GM12865 (cell line): ENCODE measurements around the gene CST4.

ENCODE experiments used
- DNase-seq: peaks from one replicate; pipeline ENCODE4 v3.0.0; 2010; ENCODE audit warnings: low read depth
- H3K4me3 ChIP-seq: 2 replicates; pipeline ENCODE4 v1.5.1; 2011; ENCODE audit warnings: mild to moderate bottlenecking, low read depth, low read length, control low read depth
- TF ChIP-seq, protein P1 (sequence below): IDR thresholded peaks from 2 replicates; pipeline ENCODE4 v1.5.1; 2011; ENCODE audit warnings: low read length, control low read depth, low read depth, inconsistent platforms; ENCODE audit not compliant: insufficient read depth; ENCODE audit errors: missing control alignments

The CST4 gene

DNA sequence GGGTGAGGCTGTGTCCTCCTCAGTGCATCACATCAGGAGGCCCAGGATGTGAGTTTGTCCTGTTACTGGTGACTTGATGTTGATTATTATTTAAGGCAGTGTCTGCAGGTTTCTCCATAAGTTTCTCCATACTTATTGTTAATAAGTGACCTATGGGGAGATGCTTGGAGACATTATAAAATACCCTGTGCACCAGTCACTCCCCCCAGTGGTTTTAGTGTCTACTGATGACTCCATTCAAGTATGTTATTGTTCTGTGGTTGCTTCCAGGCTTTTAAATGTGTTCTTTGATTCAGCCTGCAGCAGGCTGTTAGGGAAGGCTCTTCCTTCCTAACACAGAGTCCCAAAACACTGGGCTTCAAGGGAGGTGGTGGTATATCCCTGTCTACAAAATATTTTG is 36.5 kb downstream of the CST4 start:
- TF ChIP-seq, protein P1, sequence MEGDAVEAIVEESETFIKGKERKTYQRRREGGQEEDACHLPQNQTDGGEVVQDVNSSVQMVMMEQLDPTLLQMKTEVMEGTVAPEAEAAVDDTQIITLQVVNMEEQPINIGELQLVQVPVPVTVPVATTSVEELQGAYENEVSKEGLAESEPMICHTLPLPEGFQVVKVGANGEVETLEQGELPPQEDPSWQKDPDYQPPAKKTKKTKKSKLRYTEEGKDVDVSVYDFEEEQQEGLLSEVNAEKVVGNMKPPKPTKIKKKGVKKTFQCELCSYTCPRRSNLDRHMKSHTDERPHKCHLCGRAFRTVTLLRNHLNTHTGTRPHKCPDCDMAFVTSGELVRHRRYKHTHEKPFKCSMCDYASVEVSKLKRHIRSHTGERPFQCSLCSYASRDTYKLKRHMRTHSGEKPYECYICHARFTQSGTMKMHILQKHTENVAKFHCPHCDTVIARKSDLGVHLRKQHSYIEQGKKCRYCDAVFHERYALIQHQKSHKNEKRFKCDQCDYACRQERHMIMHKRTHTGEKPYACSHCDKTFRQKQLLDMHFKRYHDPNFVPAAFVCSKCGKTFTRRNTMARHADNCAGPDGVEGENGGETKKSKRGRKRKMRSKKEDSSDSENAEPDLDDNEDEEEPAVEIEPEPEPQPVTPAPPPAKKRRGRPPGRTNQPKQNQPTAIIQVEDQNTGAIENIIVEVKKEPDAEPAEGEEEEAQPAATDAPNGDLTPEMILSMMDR: no peak
- no peak overlapping the region for H3K4me3 ChIP-seq
- DNase-seq: no peak

DNA sequence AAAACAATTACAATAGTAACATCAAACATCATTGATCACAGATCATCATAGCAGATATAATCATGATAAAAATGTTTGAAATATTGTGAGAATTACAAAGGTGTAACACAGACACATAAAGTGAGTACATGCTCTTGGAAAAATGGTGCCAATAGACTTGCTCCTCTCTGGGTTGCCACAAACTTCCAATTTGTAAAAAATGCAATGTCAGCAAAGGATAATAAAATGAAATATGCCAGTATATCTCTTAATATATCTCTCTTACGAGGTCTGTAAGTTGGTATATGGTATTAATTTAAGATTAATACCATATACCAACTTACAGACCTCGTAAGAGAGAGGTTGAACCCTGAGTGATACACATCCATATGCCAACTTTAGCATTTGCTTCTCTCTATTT is 37.7 kb downstream of the CST4 start:
- TF ChIP-seq, protein P1: no peak
- no peak for DNase-seq
- H3K4me3 ChIP-seq: no peak overlapping the region

DNA sequence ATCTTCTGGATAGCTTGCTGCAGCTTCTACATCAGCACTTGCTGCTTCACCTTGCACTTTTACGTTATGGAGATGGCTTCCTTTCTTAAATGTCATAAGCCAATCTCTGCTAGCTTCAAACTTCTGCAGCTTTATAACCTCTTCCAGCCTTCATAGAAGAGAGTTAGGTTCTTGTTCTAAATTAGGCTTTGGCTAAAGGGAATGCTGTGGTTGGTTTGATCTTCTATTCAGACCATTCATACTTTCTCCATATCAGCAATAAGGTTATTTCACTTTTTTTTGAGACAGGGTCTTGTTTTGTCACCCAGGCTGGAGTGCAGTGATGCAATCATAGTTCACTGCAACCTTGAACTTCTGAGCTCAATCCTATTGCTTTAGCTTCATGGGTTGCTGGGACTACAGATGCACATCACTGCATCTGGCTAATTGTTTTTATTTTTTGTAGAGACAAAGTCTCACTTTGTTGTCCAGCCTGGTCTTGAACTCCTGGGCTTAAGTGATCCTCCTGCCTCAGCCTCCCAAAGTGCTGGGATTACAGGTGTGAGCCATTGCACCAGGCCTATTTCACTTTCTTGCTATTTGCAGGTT is 38.9 kb downstream of the CST4 start:
- no peak overlapping the region for H3K4me3 ChIP-seq
- TF ChIP-seq, protein P1: no peak
- no peak for DNase-seq

DNA sequence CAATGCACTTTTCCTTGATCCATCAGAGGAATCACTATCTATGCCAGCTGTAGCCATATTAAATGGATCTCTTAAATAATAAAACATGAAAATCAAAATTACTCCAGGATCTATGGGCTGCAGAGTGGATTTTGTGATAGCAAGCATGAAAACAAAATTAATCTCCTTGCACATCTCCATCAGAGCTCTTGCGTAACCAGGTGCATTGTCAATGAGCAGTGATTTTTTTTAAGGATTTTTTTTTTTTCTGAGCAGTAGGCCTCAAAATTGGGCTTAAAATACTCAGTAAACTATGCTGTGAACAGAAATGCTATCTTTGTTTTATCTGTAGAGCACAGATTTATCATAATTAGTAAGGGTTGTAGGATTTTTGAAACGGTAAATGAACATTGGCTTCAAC is 39.6 kb downstream of the CST4 start:
- TF ChIP-seq, protein P1: no peak

DNA sequence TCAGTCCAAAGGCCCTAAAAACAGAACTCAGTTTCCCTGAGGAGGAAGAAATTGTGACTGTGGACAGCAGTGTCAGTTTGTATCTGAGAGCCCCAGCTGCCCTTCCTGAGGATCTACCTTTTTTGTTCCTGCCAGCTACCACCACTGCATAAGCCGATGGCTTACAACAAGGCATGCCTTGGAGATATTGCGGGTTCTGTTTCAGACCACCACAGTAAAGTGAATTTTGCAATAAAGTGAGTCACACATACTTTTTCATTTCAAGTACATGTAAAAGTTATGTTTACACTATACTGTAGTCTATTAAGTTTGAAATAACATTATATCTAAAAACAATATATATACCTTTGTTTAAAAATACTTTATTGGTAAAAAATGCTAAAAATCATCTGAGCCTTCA is 41.5 kb downstream of the CST4 start:
- no peak overlapping the region for H3K4me3 ChIP-seq
- DNase-seq: no peak
- TF ChIP-seq, protein P1: no peak

More for the DNA sequence above, 39.6 kb downstream of the CST4 start:
- no peak overlapping the region for H3K4me3 ChIP-seq
- no peak for DNase-seq

DNA sequence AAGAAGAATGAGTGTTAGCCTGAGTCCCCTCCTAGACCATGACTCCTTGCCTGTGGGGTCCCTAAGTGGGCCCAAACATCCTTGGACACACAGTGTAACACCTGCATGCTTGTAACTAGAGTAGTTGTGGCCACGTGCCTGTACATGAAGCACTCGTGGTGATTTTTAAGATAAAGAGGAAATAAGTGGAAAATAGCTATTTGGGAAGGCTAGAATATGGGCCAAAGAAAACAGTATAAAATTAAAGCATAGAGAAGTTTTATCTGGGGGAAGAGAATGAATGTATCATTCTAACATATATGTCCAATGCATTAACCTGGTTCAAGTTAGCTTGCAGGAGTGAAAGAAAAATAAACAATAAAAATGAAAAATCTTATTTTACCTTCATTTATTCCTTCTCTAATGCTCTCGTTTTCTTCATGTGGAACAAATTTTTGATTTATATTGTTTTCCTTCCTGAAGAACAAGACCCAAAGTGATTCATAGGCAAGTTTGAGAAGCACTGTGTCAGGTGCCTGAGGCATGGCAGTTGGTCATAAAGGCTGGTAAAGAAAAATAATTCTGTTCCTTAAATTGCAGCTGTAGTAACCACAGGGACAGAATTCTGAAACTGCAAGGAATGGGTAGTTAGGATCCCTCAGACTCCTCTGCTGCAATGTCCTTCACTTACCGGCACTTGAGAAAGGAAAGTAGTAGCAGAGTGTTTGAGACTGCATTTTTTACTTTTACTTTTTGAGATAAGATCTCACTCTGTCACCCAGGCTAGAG is 42.5 kb downstream of the CST4 start:
- TF ChIP-seq, protein P1: no peak
- no peak overlapping the region for H3K4me3 ChIP-seq
- DNase-seq: no peak
